NB4 (cell line): ENCODE results near the gene C8B.

Source experiments
- POLR2A ChIP-seq: IDR thresholded peaks from 2 replicates; pipeline ENCODE4 v1.6.1; 2011; ENCODE audit warnings: mild to moderate bottlenecking; ENCODE audit not compliant: insufficient read length; ENCODE audit errors: extremely low read depth
- TF ChIP-seq, protein P1 (sequence below): IDR thresholded peaks from one replicate; pipeline ENCODE4 v1.5.1; 2012; ENCODE audit warnings: low read depth, low read length

DNA sequence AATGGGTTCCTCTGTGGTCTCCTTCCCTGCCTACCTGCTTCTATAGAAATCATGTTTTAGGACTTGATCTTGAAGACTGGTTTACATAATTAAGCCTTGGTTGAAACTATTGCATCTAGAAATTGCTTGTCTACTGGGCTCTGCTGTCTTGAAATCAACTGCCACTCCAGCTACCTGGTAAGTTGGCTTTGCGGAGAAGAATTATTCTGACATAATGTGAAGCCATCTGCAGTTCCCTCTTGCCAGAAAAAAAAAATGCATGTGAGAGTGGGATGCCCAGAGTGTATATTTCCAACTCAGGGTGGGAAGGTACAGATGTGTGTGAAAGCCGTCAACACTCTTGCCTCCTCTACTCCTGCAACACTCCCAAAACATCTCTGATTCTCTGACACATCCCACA, 27.2 kb downstream of the C8B start:
- TF ChIP-seq, protein P1, sequence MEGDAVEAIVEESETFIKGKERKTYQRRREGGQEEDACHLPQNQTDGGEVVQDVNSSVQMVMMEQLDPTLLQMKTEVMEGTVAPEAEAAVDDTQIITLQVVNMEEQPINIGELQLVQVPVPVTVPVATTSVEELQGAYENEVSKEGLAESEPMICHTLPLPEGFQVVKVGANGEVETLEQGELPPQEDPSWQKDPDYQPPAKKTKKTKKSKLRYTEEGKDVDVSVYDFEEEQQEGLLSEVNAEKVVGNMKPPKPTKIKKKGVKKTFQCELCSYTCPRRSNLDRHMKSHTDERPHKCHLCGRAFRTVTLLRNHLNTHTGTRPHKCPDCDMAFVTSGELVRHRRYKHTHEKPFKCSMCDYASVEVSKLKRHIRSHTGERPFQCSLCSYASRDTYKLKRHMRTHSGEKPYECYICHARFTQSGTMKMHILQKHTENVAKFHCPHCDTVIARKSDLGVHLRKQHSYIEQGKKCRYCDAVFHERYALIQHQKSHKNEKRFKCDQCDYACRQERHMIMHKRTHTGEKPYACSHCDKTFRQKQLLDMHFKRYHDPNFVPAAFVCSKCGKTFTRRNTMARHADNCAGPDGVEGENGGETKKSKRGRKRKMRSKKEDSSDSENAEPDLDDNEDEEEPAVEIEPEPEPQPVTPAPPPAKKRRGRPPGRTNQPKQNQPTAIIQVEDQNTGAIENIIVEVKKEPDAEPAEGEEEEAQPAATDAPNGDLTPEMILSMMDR, result no peak
- TF ChIP-seq POLR2A, result no peak
